NB4 (cell line): ENCODE measurements around the gene RFC3.
"Not testable (repeated sequence)": the region's sequence is repeated elsewhere in the genome, so short reads cannot be mapped to it uniquely, and the experiment has no call there.

ENCODE experiments used
- DNase-seq: peaks from one replicate; pipeline ENCODE4 v3.0.0; 2010; ENCODE audit warnings: low read depth
- H3K4me3 ChIP-seq: one replicate; pipeline ENCODE4 v1.5.1; 2011; ENCODE audit warnings: mild to moderate bottlenecking, low read depth, low read length, moderate library complexity
- CTCF ChIP-seq: IDR thresholded peaks from one replicate; pipeline ENCODE4 v1.5.1; 2012; ENCODE audit warnings: low read depth, low read length
- MAX ChIP-seq: IDR thresholded peaks from 2 replicates; pipeline ENCODE4 v1.6.1; 2011; ENCODE audit warnings: low read depth, low read length
- MYC ChIP-seq: IDR thresholded peaks from 2 replicates; pipeline ENCODE4 v1.6.1; 2011; ENCODE audit warnings: low read depth, low read length
- POLR2A ChIP-seq: IDR thresholded peaks from 2 replicates; pipeline ENCODE4 v1.6.1; 2011; ENCODE audit warnings: mild to moderate bottlenecking; ENCODE audit not compliant: insufficient read length; ENCODE audit errors: extremely low read depth

The RFC3 gene

GRCh38 chr13:33797622-33798021 lies 20.3 kb upstream of the RFC3 start:
- no peak for TF ChIP-seq MAX
- no peak overlapping the region for H3K4me3 ChIP-seq
- no peak for DNase-seq

GRCh38 chr13:33798023-33798422 lies 19.9 kb upstream of the RFC3 start:
- H3K4me3 ChIP-seq = no peak overlapping the region
- TF ChIP-seq MYC (no peak), POLR2A (no peak), CTCF (no peak), MAX (no peak)
- DNase-seq = no peak

- no peak overlapping the region for H3K4me3 ChIP-seq
- DNase-seq = peak; percentile 50
- TF ChIP-seq MAX = no peak
- no peak for TF ChIP-seq POLR2A
- peak; percentile 24 for TF ChIP-seq CTCF
- no peak for TF ChIP-seq MYC
Measured at GRCh38 chr13:33799950-33800592, 17.9 kb upstream of the RFC3 start.

- DNase-seq = no peak
- no peak overlapping the region for H3K4me3 ChIP-seq
- TF ChIP-seq MYC = no peak
- no peak for TF ChIP-seq MAX
- no peak for TF ChIP-seq POLR2A
- no peak for TF ChIP-seq CTCF
Measured at GRCh38 chr13:33800646-33801186, 17.2 kb upstream of the RFC3 start.

GRCh38 chr13:33806470-33807248 lies 11.3 kb upstream of the RFC3 start:
- no peak overlapping the region for H3K4me3 ChIP-seq
- no peak for DNase-seq
- no peak for TF ChIP-seq MAX
- no peak for TF ChIP-seq MYC
- no peak for TF ChIP-seq CTCF
- no peak for TF ChIP-seq POLR2A

- not testable (repeated sequence) for DNase-seq, H3K4me3 ChIP-seq
Measured at GRCh38 chr13:33812829-33813228, 5.1 kb upstream of the RFC3 start.
